Keratinocyte (primary cell): ENCODE measurements around the gene SCAF4. TPM values are rescaled to one million over a fixed set of nuclear protein-coding genes. Genes with fewer than 3 reads are reported as not detected.

Source experiments
- DNase-seq: peaks from one replicate; pipeline ENCODE4 v3.0.0-alpha.2; 2011; ENCODE audit warnings: low read depth, missing footprints, low spot score
- FAIRE-seq: peaks from 2 replicates; lab custom pipeline; 2011; peaks lifted over from hg19 to GRCh38; lab: Jason Lieb, UNC
- H2AFZ ChIP-seq: 2 replicates; pipeline ENCODE4 v1.6.0; 2012; ENCODE audit warnings: low read length, control low read depth, inconsistent platforms; ENCODE audit not compliant: control insufficient read depth
- H3K27ac ChIP-seq: 2 replicates; pipeline ENCODE4 v1.5.1; 2011; ENCODE audit warnings: low read length; ENCODE audit not compliant: control insufficient read depth, insufficient read depth
- H3K27me3 ChIP-seq: 3 replicates; pipeline ENCODE4 v1.6.0; 2011; ENCODE audit warnings: low read length; ENCODE audit not compliant: control insufficient read depth, insufficient read depth; ENCODE audit errors: extremely low read depth
- H3K36me3 ChIP-seq, 2 experiments: 2 replicates in 1 of 2; 3 replicates in 1 of 2; pipeline ENCODE4 v1.5.1; 2011; ENCODE audit warnings: low read length in 2 of 2, mild to moderate bottlenecking in 1 of 2; ENCODE audit not compliant: control insufficient read depth in 2 of 2, insufficient read depth in 2 of 2; ENCODE audit errors: extremely low read depth in 1 of 2
- H3K4me1 ChIP-seq: 3 replicates; pipeline ENCODE4 v1.5.1; 2011; ENCODE audit warnings: low read length; ENCODE audit not compliant: control insufficient read depth, insufficient read depth; ENCODE audit errors: extremely low read depth
- H3K4me2 ChIP-seq: 3 replicates; pipeline ENCODE4 v1.6.0; 2011; ENCODE audit warnings: low read depth, low read length; ENCODE audit not compliant: control insufficient read depth, insufficient read depth; ENCODE audit errors: extremely low read depth
- H3K4me3 ChIP-seq, 3 experiments: fragments of 200-600 bp in 1 of 3; sonication (generic) in 1 of 3; 2 replicates in 2 of 3; 3 replicates in 1 of 3; pipeline ENCODE4 v1.5.1; 2011 to 2016; ENCODE audit warnings: low read length in 3 of 3, mild to moderate bottlenecking in 3 of 3, control low read depth in 2 of 3, inconsistent platforms in 1 of 3, low read depth in 1 of 3, mixed read lengths in 1 of 3, mixed run types in 1 of 3, moderate library complexity in 1 of 3; ENCODE audit not compliant: control insufficient read depth in 2 of 3, insufficient read depth in 2 of 3; ENCODE audit errors: extremely low read depth in 1 of 3
- H3K79me2 ChIP-seq: 2 replicates; pipeline ENCODE4 v1.6.0; 2012; ENCODE audit warnings: low read length; ENCODE audit not compliant: control insufficient read depth, insufficient read depth
- H3K9ac ChIP-seq: 3 replicates; pipeline ENCODE4 v1.6.0; 2011; ENCODE audit warnings: low read length; ENCODE audit not compliant: control insufficient read depth, insufficient read depth; ENCODE audit errors: extremely low read depth
- H3K9me1 ChIP-seq: 3 replicates; pipeline ENCODE4 v1.6.0; 2011; ENCODE audit warnings: low read length; ENCODE audit not compliant: control insufficient read depth, insufficient read depth; ENCODE audit errors: extremely low read depth
- H3K9me3 ChIP-seq: 2 replicates; pipeline ENCODE4 v1.5.1; 2012; ENCODE audit warnings: low read depth, low read length; ENCODE audit not compliant: control insufficient read depth
- H4K20me1 ChIP-seq: 3 replicates; pipeline ENCODE4 v1.6.0; 2011; ENCODE audit warnings: low read length; ENCODE audit not compliant: control insufficient read depth, insufficient read depth; ENCODE audit errors: extremely low read depth
- EZH2 ChIP-seq: IDR thresholded peaks from one replicate; pipeline ENCODE4 v1.6.1; 2012; ENCODE audit warnings: inconsistent platforms, mild to moderate bottlenecking, low read length, moderate library complexity
- dilution Hi-C: fragments of 300-500 bp; cut with MboI; formaldehyde crosslinking; loops from one replicate; pipeline ENCODE4 v1.7.0; 2020; ENCODE audit warnings: low sequenced_read_pairs; ENCODE audit not compliant: extremely low pct_ligation_motif_present
- polyA plus RNA-seq, 5 experiments: library from polyadenylated mRNA; depleted of rRNA in 3 of 5; stranded (reverse) in 3 of 5; stranded (forward) in 1 of 5; unstranded in 1 of 5; fragments of >200 nt; gene quantifications; 1 replicate in 1 of 5; 2 replicates in 3 of 5; 3 replicates in 1 of 5; pipeline versions ENCODE4 v1.2.1 to v1.2.3, GENCODE V29; 2011 to 2012; ENCODE audit warnings: missing spikeins in 2 of 5, low read depth in 1 of 5, low replicate concordance in 1 of 5
- TF ChIP-seq, protein P1 (sequence below), 3 experiments: IDR thresholded peaks in 1 of 3; conservative IDR thresholded peaks in 1 of 3; optimal IDR thresholded peaks in 1 of 3; 2 replicates in 2 of 3; 3 replicates in 1 of 3; pipeline versions ENCODE3 to v1.5.1; 2011; ENCODE audit warnings: low read length in 3 of 3, mild to moderate bottlenecking in 3 of 3, moderate library complexity in 2 of 3, control low read depth in 1 of 3, inconsistent platforms in 1 of 3; ENCODE audit not compliant: insufficient read depth in 2 of 3; ENCODE audit errors: extremely low read depth in 1 of 3

Gene SCAF4
- polyA plus RNA-seq, 1 donor (not counting 4 experiments of a cell fraction or from before 2014, with no cell fraction given), result 7.5 TPM

DNA sequence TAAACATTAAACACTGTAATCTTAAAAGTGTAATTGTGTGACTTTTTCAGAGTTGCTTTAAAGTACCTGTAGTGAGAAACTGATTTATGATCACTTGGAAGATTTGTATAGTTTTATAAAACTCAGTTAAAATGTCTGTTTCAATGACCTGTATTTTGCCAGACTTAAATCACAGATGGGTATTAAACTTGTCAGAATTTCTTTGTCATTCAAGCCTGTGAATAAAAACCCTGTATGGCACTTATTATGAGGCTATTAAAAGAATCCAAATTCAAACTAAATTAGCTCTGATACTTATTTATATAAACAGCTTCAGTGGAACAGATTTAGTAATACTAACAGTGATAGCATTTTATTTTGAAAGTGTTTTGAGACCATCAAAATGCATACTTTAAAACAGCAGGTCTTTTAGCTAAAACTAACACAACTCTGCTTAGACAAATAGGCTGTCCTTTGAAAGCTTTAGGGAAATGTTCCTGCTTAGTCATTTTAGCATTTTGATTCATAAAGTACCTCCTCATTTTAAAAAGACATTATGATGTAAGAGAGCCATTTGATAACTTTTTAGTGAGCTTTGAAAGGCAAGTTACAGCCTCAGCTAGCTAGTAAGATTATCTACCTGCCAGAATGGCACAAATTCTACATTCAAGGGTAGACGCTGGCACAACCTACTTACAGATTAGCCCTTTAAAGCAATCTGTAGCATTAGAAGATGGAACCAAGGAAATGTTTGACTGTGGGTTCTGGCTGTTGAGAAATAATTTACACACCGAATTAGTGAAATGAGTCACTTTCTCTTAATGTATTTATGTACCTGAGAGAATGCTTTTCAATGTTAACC is 63.0 kb downstream of the SCAF4 start:
- Histone ChIP-seq H3K9me1 (no peaks in the 10 kb centered on the region), H3K27ac (peak overlapping the region; percentile 18), H2AFZ (no peak overlapping the region), H3K36me3 (peaks cover 8 to 23% of the 10 kb centered on the region in 2 experiments), H3K9ac (no peak overlapping the region), H4K20me1 (no peaks in the 10 kb centered on the region), H3K9me3 (no peaks in the 10 kb centered on the region), H3K4me2 (peak overlapping the region; percentile 39), H3K4me1 (peaks cover 29% of the 10 kb centered on the region), H3K4me3 (no peak overlapping the region), H3K27me3 (no peaks in the 10 kb centered on the region), H3K79me2 (peaks cover 9% of the 10 kb centered on the region)
- DNase-seq (no peak), FAIRE-seq (no peak)
- dilution Hi-C loops, result no loop called here
- TF ChIP-seq EZH2, result no peak
- TF ChIP-seq, protein P1, sequence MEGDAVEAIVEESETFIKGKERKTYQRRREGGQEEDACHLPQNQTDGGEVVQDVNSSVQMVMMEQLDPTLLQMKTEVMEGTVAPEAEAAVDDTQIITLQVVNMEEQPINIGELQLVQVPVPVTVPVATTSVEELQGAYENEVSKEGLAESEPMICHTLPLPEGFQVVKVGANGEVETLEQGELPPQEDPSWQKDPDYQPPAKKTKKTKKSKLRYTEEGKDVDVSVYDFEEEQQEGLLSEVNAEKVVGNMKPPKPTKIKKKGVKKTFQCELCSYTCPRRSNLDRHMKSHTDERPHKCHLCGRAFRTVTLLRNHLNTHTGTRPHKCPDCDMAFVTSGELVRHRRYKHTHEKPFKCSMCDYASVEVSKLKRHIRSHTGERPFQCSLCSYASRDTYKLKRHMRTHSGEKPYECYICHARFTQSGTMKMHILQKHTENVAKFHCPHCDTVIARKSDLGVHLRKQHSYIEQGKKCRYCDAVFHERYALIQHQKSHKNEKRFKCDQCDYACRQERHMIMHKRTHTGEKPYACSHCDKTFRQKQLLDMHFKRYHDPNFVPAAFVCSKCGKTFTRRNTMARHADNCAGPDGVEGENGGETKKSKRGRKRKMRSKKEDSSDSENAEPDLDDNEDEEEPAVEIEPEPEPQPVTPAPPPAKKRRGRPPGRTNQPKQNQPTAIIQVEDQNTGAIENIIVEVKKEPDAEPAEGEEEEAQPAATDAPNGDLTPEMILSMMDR (optimal IDR thresholded peaks at IDR 0.05 in 1 of 3, IDR thresholded peaks at IDR 0.05 in 1 of 3, conservative IDR thresholded peaks at IDR 0.05 in 1 of 3; ENCODE audit: extremely low read depth in 1 of 3, insufficient read depth in 2 of 3, low read length in 3 of 3), result no peak

DNA sequence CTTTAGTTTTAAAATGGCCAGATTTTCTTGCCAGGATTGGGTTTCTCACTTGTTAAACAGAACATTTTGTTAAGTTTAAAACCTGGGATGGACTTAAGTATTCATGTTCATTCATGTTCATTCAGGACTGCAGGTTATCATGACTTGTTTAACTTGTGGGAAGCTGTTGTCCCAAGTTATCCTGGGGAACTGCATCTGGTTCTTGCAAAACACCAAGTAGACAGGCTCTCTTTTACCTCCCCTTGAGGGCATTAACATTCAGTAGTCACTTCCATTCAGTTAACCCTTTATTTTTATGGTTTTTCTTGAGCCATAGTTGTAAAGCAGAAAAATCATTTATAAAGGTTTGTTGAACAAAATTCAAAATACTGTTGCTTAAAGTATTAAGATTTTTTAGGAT is 64.3 kb downstream of the SCAF4 start:
- H3K9me1 ChIP-seq, result no peaks in the 10 kb centered on the region
- peaks cover 29% of the 10 kb centered on the region for H3K4me1 ChIP-seq
- DNase-seq, result peak; percentile 40
- H3K36me3 ChIP-seq, result peaks cover 14 to 27% of the 10 kb centered on the region in 2 experiments
- H4K20me1 ChIP-seq, result no peaks in the 10 kb centered on the region
- H3K9me3 ChIP-seq, result no peaks in the 10 kb centered on the region
- H3K27ac ChIP-seq, result peak overlapping the region; percentile 28
- TF ChIP-seq EZH2, result no peak
- TF ChIP-seq, protein P1 (optimal IDR thresholded peaks at IDR 0.05 in 1 of 3, IDR thresholded peaks at IDR 0.05 in 1 of 3, conservative IDR thresholded peaks at IDR 0.05 in 1 of 3; ENCODE audit: extremely low read depth in 1 of 3, insufficient read depth in 2 of 3, low read length in 3 of 3), result no peak
- FAIRE-seq, result peak; percentile 77
- H3K79me2 ChIP-seq, result peaks cover 18% of the 10 kb centered on the region
- H2AFZ ChIP-seq, result no peak overlapping the region
- no peak overlapping the region for H3K9ac ChIP-seq
- H3K27me3 ChIP-seq, result no peaks in the 10 kb centered on the region
- peak overlapping the region; percentile 29 for H3K4me2 ChIP-seq
- H3K4me3 ChIP-seq, result no peak overlapping the region
- dilution Hi-C loops, result no loop called here
